IMR-90 (cell line): ENCODE results near the gene MEGF11.

Experiments used
- BHLHE40 ChIP-seq: fragments of 150-350 bp; IDR thresholded peaks from 2 replicates; pipeline ENCODE4 v1.6.1; 2016; ENCODE audit warnings: mild to moderate bottlenecking, low read depth, low read length
- CEBPB ChIP-seq: IDR thresholded peaks from 2 replicates; pipeline ENCODE4 v1.6.1; 2012; ENCODE audit warnings: low read depth, low read length, improper control_type of control experiment
- CTCF ChIP-seq: conservative IDR thresholded peaks from 2 replicates; pipeline ENCODE4 v1.5.1; 2012; ENCODE audit warnings: mild to moderate bottlenecking, low read depth, low read length, improper control_type of control experiment
- ELK1 ChIP-seq: fragments of 150-350 bp; IDR thresholded peaks from 2 replicates; pipeline ENCODE4 v1.6.1; 2016; ENCODE audit warnings: low read depth, mild to moderate bottlenecking, low read length, moderate library complexity, borderline replicate concordance
- FOS ChIP-seq: fragments of 150-350 bp; IDR thresholded peaks from 2 replicates; pipeline ENCODE4 v1.6.1; 2016; ENCODE audit warnings: low read depth, low read length
- MAFK ChIP-seq: IDR thresholded peaks from 2 replicates; pipeline ENCODE4 v1.6.1; 2012; ENCODE audit warnings: low read depth, low read length, improper control_type of control experiment
- MAZ ChIP-seq: IDR thresholded peaks from 2 replicates; pipeline ENCODE4 v1.6.1; 2012; ENCODE audit warnings: low read depth, mild to moderate bottlenecking, low read length, improper control_type of control experiment, moderate library complexity, borderline replicate concordance
- MXI1 ChIP-seq: IDR thresholded peaks from 2 replicates; pipeline ENCODE4 v1.6.1; 2012; ENCODE audit warnings: low read depth, mild to moderate bottlenecking, low read length, moderate library complexity, borderline replicate concordance
- NFE2L2 ChIP-seq: fragments of 150-350 bp; IDR thresholded peaks from 2 replicates; pipeline ENCODE4 v1.6.1; 2016; ENCODE audit warnings: low read depth, mild to moderate bottlenecking, low read length
- POLR2A ChIP-seq: IDR thresholded peaks from 2 replicates; pipeline ENCODE4 v1.6.1; 2012; ENCODE audit warnings: mild to moderate bottlenecking, low read depth, low read length
- RAD21 ChIP-seq: IDR thresholded peaks from 2 replicates; pipeline ENCODE4 v1.6.1; 2012; ENCODE audit warnings: low read length, improper control_type of control experiment
- RCOR1 ChIP-seq: IDR thresholded peaks from 2 replicates; pipeline ENCODE4 v1.6.1; 2012; ENCODE audit warnings: mild to moderate bottlenecking, low read length, improper control_type of control experiment; ENCODE audit not compliant: insufficient replicate concordance
- RFX5 ChIP-seq: IDR thresholded peaks from 2 replicates; pipeline ENCODE4 v1.8.0; 2012; ENCODE audit warnings: low read depth, mild to moderate bottlenecking, low read length, moderate library complexity
- SMC3 ChIP-seq: fragments of 150-350 bp; IDR thresholded peaks from 2 replicates; pipeline ENCODE4 v1.6.1; 2016; ENCODE audit warnings: low read depth, mild to moderate bottlenecking, antibody characterized with exemption, low read length, moderate library complexity

GRCh38 chr15:66019368-66019767 lies 234.2 kb downstream of the MEGF11 start:
- TF ChIP-seq POLR2A: no peak
- no peak for TF ChIP-seq CTCF
- TF ChIP-seq MAFK: no peak
- no peak for TF ChIP-seq SMC3
- no peak for TF ChIP-seq RCOR1
- no peak for TF ChIP-seq FOS
- no peak for TF ChIP-seq CEBPB
- no peak for TF ChIP-seq RFX5
- TF ChIP-seq BHLHE40: no peak
- TF ChIP-seq MAZ: no peak
- TF ChIP-seq MXI1: no peak
- no peak for TF ChIP-seq ELK1
- TF ChIP-seq NFE2L2: no peak
- TF ChIP-seq RAD21: no peak
